Thyroid gland (tissue), 4 donors: ENCODE results near the gene CLEC3B.
"Not testable (repeated sequence)": the region's sequence is repeated elsewhere in the genome, so short reads cannot be mapped to it uniquely, and the experiment has no call there.

Experiments
- POLR2A ChIP-seq, 2 donors: fragments of 450-650 bp; IDR thresholded peaks; one replicate each; pipeline ENCODE4 v1.6.1; 2017; ENCODE audit warnings: antibody characterized with exemption in 2 of 2, mild to moderate bottlenecking in 2 of 2, moderate library complexity in 1 of 2
- TF ChIP-seq, protein P1 (sequence below), 6 experiments: fragments of 200-600 bp in 3 of 6; fragments of 450-650 bp in 3 of 6; sonication (generic) in 3 of 6; IDR thresholded peaks; one replicate each; pipeline ENCODE4 v1.5.1; 2016 to 2019; ENCODE audit warnings: antibody characterized with exemption in 6 of 6, mild to moderate bottlenecking in 2 of 6, inconsistent platforms in 1 of 6, moderate library complexity in 1 of 6

- TF ChIP-seq, protein P1, sequence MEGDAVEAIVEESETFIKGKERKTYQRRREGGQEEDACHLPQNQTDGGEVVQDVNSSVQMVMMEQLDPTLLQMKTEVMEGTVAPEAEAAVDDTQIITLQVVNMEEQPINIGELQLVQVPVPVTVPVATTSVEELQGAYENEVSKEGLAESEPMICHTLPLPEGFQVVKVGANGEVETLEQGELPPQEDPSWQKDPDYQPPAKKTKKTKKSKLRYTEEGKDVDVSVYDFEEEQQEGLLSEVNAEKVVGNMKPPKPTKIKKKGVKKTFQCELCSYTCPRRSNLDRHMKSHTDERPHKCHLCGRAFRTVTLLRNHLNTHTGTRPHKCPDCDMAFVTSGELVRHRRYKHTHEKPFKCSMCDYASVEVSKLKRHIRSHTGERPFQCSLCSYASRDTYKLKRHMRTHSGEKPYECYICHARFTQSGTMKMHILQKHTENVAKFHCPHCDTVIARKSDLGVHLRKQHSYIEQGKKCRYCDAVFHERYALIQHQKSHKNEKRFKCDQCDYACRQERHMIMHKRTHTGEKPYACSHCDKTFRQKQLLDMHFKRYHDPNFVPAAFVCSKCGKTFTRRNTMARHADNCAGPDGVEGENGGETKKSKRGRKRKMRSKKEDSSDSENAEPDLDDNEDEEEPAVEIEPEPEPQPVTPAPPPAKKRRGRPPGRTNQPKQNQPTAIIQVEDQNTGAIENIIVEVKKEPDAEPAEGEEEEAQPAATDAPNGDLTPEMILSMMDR (IDR thresholded peaks at IDR 0.05): not testable (repeated sequence)
- not testable (repeated sequence) for TF ChIP-seq POLR2A (IDR thresholded peaks at IDR 0.05)
Observed at GRCh38 chr3:44986330-44986729, 39.8 kb upstream of the CLEC3B start.
